SKM-1 (cell line): ENCODE results near the gene FZD4.
"Not testable (repeated sequence)": the region's sequence is repeated elsewhere in the genome, so short reads cannot be mapped to it uniquely, and the experiment has no call there.

Experiments
- DNase-seq: peaks from one replicate; lab custom pipeline; 2025; ENCODE audit not compliant: unreplicated experiment; lab: John Stamatoyannopoulos, UW

The FZD4 gene

DNA sequence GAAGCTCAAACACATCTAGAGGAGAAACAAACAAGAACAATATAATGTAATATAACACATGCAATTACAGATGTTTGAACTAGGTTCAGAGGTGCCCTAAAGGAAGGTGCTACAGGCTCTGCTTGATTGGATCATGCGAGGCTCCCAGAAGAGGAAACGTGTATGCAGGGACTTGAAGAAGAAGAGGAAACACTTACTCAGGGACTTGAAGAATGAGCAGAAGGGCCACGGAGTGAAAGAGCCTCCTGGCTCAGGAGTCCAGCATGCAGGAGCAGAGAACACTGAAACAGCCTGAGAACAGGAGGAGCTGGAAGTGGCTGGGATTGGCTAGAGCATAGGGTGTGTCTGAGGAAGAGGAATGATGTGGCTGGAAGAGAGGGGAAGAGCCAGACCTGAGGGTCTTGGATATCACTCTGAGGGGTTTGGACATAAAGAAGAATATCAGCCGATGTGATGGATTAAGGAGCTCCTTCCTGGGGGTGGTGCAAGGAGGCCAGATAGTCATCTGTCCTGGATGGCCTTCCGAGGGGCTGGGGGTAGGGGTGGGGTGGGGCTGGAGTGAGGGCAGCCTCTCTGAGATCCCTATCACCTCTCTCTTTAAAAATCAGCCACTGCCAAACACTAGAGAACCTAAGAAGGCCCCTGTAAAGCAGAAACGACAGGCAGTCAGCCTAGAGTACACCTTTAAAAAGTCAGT lies 16.8 kb downstream of the FZD4 start:
- no peak for DNase-seq

DNA sequence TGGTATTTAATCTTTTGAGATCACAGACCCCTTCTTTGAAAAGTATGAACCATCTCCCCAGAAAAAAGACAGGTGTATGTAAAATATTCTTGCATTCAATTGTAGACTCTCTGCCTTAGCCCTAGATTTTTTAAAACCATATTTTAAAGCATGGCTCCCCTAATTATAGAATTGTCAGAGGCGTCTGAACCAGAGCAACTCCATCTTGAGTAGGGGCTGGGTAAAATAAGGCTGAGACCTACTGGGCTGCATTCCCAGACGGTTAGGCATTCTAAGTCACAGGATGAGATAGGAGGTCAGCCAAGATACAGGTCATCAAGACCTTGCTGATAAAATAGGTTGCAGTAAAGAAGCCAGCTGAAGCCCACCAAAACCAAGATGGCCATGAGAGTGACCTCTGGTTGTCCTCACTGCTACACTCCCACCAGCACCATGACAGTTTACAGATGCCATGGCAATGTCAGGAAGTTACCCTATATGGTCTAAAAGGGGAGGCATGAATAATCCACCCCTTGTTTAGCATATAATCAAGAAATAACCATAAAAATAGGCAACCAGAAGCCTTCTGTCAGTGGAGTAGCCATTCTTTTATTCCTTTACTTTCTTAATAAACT lies 17.9 kb downstream of the FZD4 start:
- not testable (repeated sequence) for DNase-seq

- no peak for DNase-seq
Measured at GRCh38 chr11:86934926-86935579, 20.1 kb downstream of the FZD4 start.

GRCh38 chr11:86934582-86934900 lies 20.7 kb downstream of the FZD4 start:
- DNase-seq = no peak

DNA sequence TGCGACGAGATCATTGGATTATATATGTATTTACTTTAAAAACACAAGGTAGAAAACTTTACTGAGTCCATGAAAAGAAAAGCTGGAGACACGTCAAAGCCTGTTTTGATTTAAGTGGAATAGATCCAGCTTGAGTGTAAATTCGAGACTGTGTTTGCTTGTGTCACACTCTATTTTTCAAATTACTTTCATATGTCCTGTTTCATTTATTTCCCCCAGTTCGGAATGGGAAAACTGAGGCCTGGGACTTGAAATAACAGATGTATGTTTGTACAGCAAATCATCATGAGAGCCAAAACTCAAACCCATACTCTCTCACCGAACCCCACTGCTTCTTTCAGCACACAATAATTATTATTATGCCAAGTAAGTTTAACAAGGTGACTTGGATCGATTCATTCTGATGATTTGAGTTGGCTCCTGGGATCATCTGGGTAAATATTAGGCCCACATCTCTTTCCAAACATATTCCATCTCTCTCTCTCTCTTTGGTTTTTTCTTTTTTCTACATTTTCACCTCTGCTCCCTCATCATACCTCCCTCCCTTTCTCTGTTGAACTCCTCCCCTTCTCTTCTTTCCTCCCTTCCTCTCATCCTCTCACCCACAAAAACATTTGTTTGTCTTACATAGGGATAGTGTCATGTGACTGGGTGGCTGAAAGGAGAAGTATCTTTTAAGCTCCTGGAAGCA lies 21.2 kb downstream of the FZD4 start:
- no peak for DNase-seq

- DNase-seq = no peak
Measured at GRCh38 chr11:86932924-86933875, 22.0 kb downstream of the FZD4 start.

GRCh38 chr11:86932259-86932585 lies 23.0 kb downstream of the FZD4 start:
- DNase-seq = no peak

DNA sequence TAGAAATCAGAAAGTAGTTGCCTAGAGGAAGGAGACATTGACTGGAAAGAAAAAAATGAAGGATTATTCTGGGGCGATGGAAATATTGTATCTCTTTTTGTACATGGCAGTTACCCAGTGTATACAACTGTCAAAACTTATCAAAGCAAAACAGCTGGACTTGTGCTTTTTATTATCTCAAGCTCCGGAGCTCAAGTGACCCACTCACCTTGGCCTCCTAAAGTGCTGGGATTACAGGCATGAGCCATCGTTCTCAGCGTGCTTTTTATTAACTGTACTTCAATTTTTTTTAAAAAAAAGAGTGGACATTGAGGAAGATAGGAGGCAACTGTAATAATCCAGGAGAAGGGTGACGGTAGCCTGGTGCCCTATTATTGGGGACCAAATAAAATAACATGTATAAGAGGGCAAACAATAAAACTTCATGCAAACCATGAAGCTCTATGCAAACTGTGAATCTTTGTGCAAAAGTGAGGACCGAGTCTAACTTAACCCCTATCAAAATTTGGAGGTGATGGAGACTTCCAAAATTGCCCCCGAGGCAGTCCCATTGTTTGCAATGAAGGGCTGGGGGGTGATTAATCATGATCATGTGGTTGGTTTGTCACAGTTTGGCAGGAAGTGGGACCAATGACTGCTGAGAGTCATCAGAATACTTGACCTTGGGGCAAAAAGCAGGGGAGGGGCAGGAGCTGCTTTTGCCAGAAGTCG lies 23.5 kb downstream of the FZD4 start:
- DNase-seq = no peak

DNA sequence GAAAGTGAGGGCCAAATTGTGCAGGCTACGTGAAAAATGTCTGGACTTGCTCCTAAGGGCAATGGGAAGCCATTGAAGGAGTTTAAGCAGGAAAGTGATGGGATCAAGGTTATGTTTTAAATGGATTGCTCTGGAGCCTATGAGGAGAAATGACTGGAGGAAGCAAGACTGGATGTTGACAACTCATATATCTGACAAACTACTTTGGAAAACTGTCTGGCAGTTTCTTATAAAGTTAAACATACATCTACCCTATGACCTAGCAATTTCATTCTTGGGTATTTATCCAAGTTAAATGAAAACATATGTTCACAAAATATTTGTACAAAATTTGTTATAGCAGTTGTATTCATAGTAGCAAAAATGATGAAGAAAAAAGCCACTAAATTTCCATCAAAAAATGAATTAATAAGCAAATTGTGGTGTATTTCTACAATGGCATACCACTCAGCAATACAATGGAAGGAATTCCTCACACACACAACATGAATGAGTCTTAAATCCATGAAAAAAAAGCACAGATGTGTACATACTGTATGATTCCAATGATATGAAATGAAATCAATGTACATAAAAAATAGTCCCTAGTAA lies 24.1 kb downstream of the FZD4 start:
- no peak for DNase-seq

GRCh38 chr11:86926975-86927374 lies 28.2 kb downstream of the FZD4 start:
- no peak for DNase-seq

DNA sequence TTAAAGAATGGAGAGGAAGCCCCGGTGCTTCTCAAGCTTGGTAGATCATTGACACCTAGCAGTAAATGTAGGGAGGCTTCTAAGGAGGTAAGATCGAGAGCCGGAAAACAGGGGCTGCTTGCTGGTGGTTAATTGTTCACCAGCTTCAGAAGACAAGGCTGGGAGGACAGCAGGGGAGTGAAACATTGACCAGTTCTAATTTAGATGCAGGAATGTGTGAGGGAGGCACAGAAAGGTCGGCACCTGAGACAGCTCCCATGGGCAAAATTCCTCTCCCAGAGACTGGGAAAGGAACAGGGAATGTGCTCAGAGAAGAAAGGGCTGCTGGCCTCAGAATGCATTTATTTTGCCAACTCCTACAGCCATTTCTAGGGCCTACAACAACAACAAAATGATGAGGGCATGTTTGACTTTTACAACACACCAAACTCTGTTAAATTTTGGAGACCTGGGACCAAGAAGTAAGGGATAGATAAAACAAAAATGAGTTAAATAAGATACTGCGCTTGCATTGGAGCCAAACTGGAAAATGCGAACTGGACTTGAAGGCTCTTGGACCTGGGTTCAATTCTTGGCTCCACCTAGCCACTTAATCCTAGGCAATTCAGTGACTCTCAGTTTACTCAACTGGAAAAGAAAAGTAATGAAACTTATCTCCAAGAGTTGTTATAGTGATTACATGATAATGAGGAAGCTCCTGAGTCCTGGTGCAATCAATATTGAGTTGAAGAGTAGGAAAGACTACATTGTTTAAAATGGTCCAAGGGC lies 31.0 kb downstream of the FZD4 start:
- DNase-seq = no peak

- DNase-seq = no peak
Measured at GRCh38 chr11:86922225-86922624, 33.0 kb downstream of the FZD4 start.

DNA sequence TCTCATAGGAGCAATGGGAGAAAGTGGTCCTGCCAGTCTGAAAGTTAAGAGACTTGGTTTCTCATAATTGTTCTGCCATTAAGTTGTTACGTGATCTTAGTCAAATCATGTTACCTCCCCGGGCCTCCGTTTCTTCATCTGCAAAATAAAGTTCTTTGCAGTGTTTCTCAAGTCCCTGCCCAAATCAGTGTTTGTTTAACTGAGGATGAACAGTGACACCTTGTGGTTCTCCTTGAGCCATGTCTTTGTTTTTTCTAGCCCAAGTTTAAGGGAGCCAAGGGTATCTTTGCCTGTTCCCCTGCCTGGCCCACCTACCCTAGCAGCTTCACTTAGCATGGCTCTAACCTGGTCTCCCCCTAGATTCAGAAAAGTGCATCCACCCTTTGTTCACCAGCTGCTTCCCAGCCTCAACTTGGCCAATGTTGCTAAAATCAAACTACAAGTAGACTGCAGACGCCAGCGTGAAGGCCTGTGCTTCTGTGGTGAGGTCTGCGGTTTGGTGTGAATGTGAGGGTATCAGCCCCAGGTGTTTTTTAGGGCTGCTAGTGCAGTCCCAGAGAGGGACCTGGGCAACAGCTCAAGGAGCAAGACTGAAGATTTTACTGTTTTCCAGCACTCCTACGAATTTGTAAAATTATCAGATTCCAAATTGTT lies 35.5 kb downstream of the FZD4 start:
- peak; percentile 41 for DNase-seq

GRCh38 chr11:86918973-86919372 lies 36.2 kb downstream of the FZD4 start:
- DNase-seq = no peak

GRCh38 chr11:86918496-86918895 lies 36.7 kb downstream of the FZD4 start:
- no peak for DNase-seq

DNA sequence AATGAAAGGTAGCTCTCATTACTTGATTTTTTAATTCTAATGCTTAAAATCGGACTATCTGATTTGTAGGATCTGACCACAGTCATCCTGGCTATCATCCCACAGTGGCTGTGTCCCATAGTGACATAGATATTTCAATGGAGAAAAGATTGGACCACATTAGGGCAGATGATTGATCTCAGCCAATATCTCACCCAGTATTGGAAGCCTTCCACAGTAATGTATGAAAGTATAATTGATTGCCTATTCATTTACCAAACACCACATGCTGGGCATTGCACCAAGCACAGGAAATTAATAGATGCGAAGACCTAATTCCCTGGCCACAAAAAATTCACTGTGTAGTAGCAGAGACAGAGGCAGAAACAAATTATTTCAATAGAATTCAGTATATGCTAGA lies 37.6 kb downstream of the FZD4 start:
- DNase-seq = no peak

GRCh38 chr11:86916330-86916729 lies 38.9 kb downstream of the FZD4 start:
- DNase-seq = no peak

- DNase-seq = not testable (repeated sequence)
Measured at GRCh38 chr11:86915850-86916249, 39.3 kb downstream of the FZD4 start.
